GM23338 (cell line): ENCODE results near the gene WDR91. TPM values are rescaled to one million over a fixed set of nuclear protein-coding genes. Genes with fewer than 3 reads are reported as not detected.
"Not testable (repeated sequence)": the region's sequence is repeated elsewhere in the genome, so short reads cannot be mapped to it uniquely, and the experiment has no call there.

ENCODE experiments used
- ATAC-seq: fragments of 200-7000 bp; cut with Tn5 transposase; 3 replicates; pipeline ENCODE4 v1.9.1; 2020
- DNase-seq: peaks from one replicate; pipeline ENCODE4 v3.0.0-alpha.2; 2015; ENCODE audit warnings: low spot score
- H2AFZ ChIP-seq: fragments of 200-600 bp; sonication (generic); 2 replicates; pipeline ENCODE4 v1.8.0; 2016; ENCODE audit warnings: antibody characterized with exemption, mild to moderate bottlenecking, moderate library complexity
- H3F3A ChIP-seq: fragments of 200-600 bp; sonication (generic); replicated peaks from 2 replicates; pipeline ENCODE4 v1.8.0; 2017; ENCODE audit warnings: antibody characterized with exemption, mixed run types, low read depth
- H3K27ac ChIP-seq: fragments of 200-600 bp; sonication (generic); 2 replicates; pipeline ENCODE4 v1.6.1; 2016; ENCODE audit warnings: low read depth
- H3K27me3 ChIP-seq: fragments of 200-600 bp; sonication (generic); 2 replicates; pipeline ENCODE4 v1.8.0; 2016; ENCODE audit warnings: mild to moderate bottlenecking, mixed run types, moderate library complexity; ENCODE audit not compliant: insufficient read depth
- H3K36me3 ChIP-seq: fragments of 200-600 bp; sonication (generic); 2 replicates; pipeline ENCODE4 v1.8.0; 2016; ENCODE audit warnings: mild to moderate bottlenecking; ENCODE audit not compliant: insufficient read depth
- H3K4me1 ChIP-seq: fragments of 200-600 bp; sonication (generic); 2 replicates; pipeline ENCODE4 v1.8.0; 2016; ENCODE audit warnings: mild to moderate bottlenecking, moderate library complexity; ENCODE audit not compliant: insufficient read depth
- H3K4me2 ChIP-seq: fragments of 200-600 bp; sonication (generic); 2 replicates; pipeline ENCODE4 v1.7.1; 2017; ENCODE audit warnings: mixed run types
- H3K4me3 ChIP-seq: fragments of 200-600 bp; sonication (generic); 2 replicates; pipeline ENCODE4 v1.6.1; 2016; ENCODE audit warnings: mixed run types
- H3K79me2 ChIP-seq: fragments of 200-600 bp; sonication (generic); replicated peaks from 2 replicates; pipeline ENCODE4 v1.8.0; 2017; ENCODE audit warnings: mild to moderate bottlenecking; ENCODE audit not compliant: insufficient read depth
- H3K9me2 ChIP-seq: fragments of 200-600 bp; sonication (generic); 2 replicates; pipeline ENCODE4 v1.8.0; 2017; ENCODE audit not compliant: insufficient read depth
- H4K20me1 ChIP-seq: fragments of 200-600 bp; sonication (generic); replicated peaks from 2 replicates; pipeline ENCODE4 v1.8.0; 2017; ENCODE audit warnings: mild to moderate bottlenecking; ENCODE audit not compliant: insufficient read depth
- H3K27ac Mint-ChIP-seq: 2 replicates; pipeline ENCODE4 v1.8.0; 2020; ENCODE audit warnings: inconsistent platforms, mild to moderate bottlenecking, moderate library complexity, mixed read lengths
- H3K27me3 Mint-ChIP-seq: 3 replicates; pipeline ENCODE4 v1.8.0; 2022; ENCODE audit warnings: low read depth, mild to moderate bottlenecking, moderate library complexity, mixed read lengths, inconsistent platforms; ENCODE audit not compliant: insufficient read depth, poor library complexity
- H3K36me3 Mint-ChIP-seq: 3 replicates; pipeline ENCODE4 v1.8.0; 2021; ENCODE audit warnings: low read depth, mild to moderate bottlenecking, inconsistent platforms, moderate library complexity, mixed read lengths
- H3K4me1 Mint-ChIP-seq: 3 replicates; pipeline ENCODE4 v1.8.0; 2020; ENCODE audit warnings: mild to moderate bottlenecking, inconsistent platforms, mixed read lengths
- H3K4me3 Mint-ChIP-seq: 3 replicates; pipeline ENCODE4 v1.8.0; 2021; ENCODE audit warnings: moderate library complexity, mild to moderate bottlenecking, inconsistent platforms, mixed read lengths
- H3K9me3 Mint-ChIP-seq: 3 replicates; pipeline ENCODE4 v1.8.0; 2020; ENCODE audit warnings: moderate library complexity, mild to moderate bottlenecking, inconsistent platforms, mixed read lengths
- ZNF114 ChIP-seq: fragments of 250-450 bp; sonication (Bioruptor Pico); IDR thresholded peaks from 2 replicates; pipeline ENCODE4 v1.5.0; 2020; ENCODE audit warnings: mild to moderate bottlenecking, moderate library complexity
- ZNF462 ChIP-seq: fragments of 250-450 bp; sonication (Bioruptor Pico); IDR thresholded peaks from 2 replicates; pipeline ENCODE4 v1.5.0; 2020; ENCODE audit warnings: mild to moderate bottlenecking, moderate library complexity
- polyA plus RNA-seq: library from polyadenylated mRNA; unstranded; fragments of >200 nt; fragmentation: Nextera tagmentation; extraction: Ambion mirVana; gene quantifications from 2 replicates; pipeline ENCODE4 v1.2.1, GENCODE V29; 2016
- total RNA-seq: library from RNA; depleted of rRNA; stranded (reverse); fragments of >200 nt; shearing (Covaris generic); gene quantifications from 2 replicates; pipeline ENCODE4 v1.2.3, GENCODE V29; 2014

The WDR91 gene
- total and polyA plus RNA-seq, 2 experiments from 2014 or later, result 5.8 to 32.6 TPM

- not testable (repeated sequence) for H3K4me3 ChIP-seq, H3K36me3 ChIP-seq, H3K9me3 Mint-ChIP-seq, H3F3A ChIP-seq, H3K27ac ChIP-seq, H3K4me2 ChIP-seq, ATAC-seq, H3K79me2 ChIP-seq, H3K4me3 Mint-ChIP-seq, DNase-seq, H2AFZ ChIP-seq, H3K27me3 ChIP-seq, H4K20me1 ChIP-seq, H3K9me2 ChIP-seq, H3K27ac Mint-ChIP-seq
- peaks cover 34% of the 10 kb centered on the region for H3K4me1 ChIP-seq
- Mint-ChIP-seq H3K27me3 (peaks cover 18% of the 10 kb centered on the region), H3K36me3 (peaks cover 15% of the 10 kb centered on the region), H3K4me1 (peaks cover 46% of the 10 kb centered on the region)
Measured at GRCh38 chr7:135173916-135174315, 37.4 kb downstream of the WDR91 start.

GRCh38 chr7:135171581-135172291 is 39.6 kb downstream of the WDR91 start:
- DNase-seq, result peak; percentile 50
- peak overlapping the region; percentile 59; the same call in 1 of the 2 replicates for H2AFZ ChIP-seq
- not testable (repeated sequence) for H3F3A ChIP-seq, H3K9me2 ChIP-seq, H3K36me3 ChIP-seq, H3K9me3 Mint-ChIP-seq, H4K20me1 ChIP-seq, ATAC-seq, H3K27me3 ChIP-seq
- peak overlapping the region; percentile 94 for H3K4me2 ChIP-seq
- H3K4me1 Mint-ChIP-seq, result peaks cover 39% of the 10 kb centered on the region
- peak overlapping the region; percentile 97 for H3K27ac ChIP-seq
- H3K4me1 ChIP-seq, result peaks cover 20% of the 10 kb centered on the region
- H3K4me3 Mint-ChIP-seq, result peak overlapping the region; percentile 92
- peak overlapping the region; percentile 96 for H3K27ac Mint-ChIP-seq
- H3K4me3 ChIP-seq, result peak overlapping the region; percentile 80; the same call in 1 of the 2 replicates
- H3K79me2 ChIP-seq, result peaks cover 16% of the 10 kb centered on the region
- H3K36me3 Mint-ChIP-seq, result peaks cover 32% of the 10 kb centered on the region
- H3K27me3 Mint-ChIP-seq, result peaks cover 23% of the 10 kb centered on the region

GRCh38 chr7:135170998-135171481 is 40.3 kb downstream of the WDR91 start:
- Mint-ChIP-seq H3K27ac (peak overlapping the region; percentile 96), H3K27me3 (peaks cover 23% of the 10 kb centered on the region), H3K36me3 (peaks cover 39% of the 10 kb centered on the region), H3K4me1 (peaks cover 34% of the 10 kb centered on the region), H3K4me3 (peak overlapping the region; percentile 92)
- not testable (repeated sequence) for H3K36me3 ChIP-seq, H3K9me3 Mint-ChIP-seq, DNase-seq, H4K20me1 ChIP-seq, ATAC-seq, H3F3A ChIP-seq, H2AFZ ChIP-seq, H3K27me3 ChIP-seq, H3K9me2 ChIP-seq
- peaks cover 20% of the 10 kb centered on the region for H3K4me1 ChIP-seq
- H3K4me3 ChIP-seq, result peak overlapping the region; percentile 80
- peaks cover 16% of the 10 kb centered on the region for H3K79me2 ChIP-seq
- H3K4me2 ChIP-seq, result peak overlapping the region; percentile 94
- peak overlapping the region; percentile 97 for H3K27ac ChIP-seq

GRCh38 chr7:135170274-135170997 is 40.9 kb downstream of the WDR91 start, which contains the start of gene CYREN:
Gene CYREN, minus strand, starts transcription at chr7:135170707. Its CDS starts 1,785 bp downstream, at chr7:135168922.
- Mint-ChIP-seq H3K27me3 (peaks cover 24% of the 10 kb centered on the region), H3K4me1 (peaks cover 34% of the 10 kb centered on the region), H3K4me3 (peak within 1 kb of the TSS; percentile 92), H3K36me3 (peaks cover 45% of the 10 kb centered on the region), H3K27ac (peak within 1 kb of the TSS; percentile 96), H3K9me3 (no peaks in the 10 kb centered on the region; the same call in none of the 3 replicates)
- H3F3A ChIP-seq, result peaks cover 7% of the 10 kb centered on the region
- no peaks in the 10 kb centered on the region for H3K9me2 ChIP-seq
- H4K20me1 ChIP-seq, result peaks cover 2% of the 10 kb centered on the region; the same call in 1 of the 2 replicates
- H3K27ac ChIP-seq, result peak within 1 kb of the TSS; percentile 97
- H3K4me2 ChIP-seq, result peak within 1 kb of the TSS; percentile 94
- DNase-seq (peak; percentile 94), ATAC-seq (peak; percentile 88)
- peaks cover 16% of the 10 kb centered on the region for H3K79me2 ChIP-seq
- peak within 1 kb of the TSS; percentile 69 for H2AFZ ChIP-seq
- H3K4me1 ChIP-seq, result peaks cover 20% of the 10 kb centered on the region
- peak within 1 kb of the TSS; percentile 80 for H3K4me3 ChIP-seq
- no peaks in the 10 kb centered on the region for H3K27me3 ChIP-seq
- H3K36me3 ChIP-seq, result peaks cover 5% of the 10 kb centered on the region; the same call in 1 of the 2 replicates
- 0 out of 2 replicates have a peak, but pooled peaks have one; percentile 21 for TF ChIP-seq ZNF462 (CRISPR knock-in tag)
- TF ChIP-seq ZNF114, result peak; percentile 91
